Cerebellar nuclear complex (tissue), 1 donor: ENCODE measurements around the gene ASCC1.
"Not testable (repeated sequence)": the region's sequence is repeated elsewhere in the genome, so short reads cannot be mapped to it uniquely, and the experiment has no call there.

Experiments used
- DNase-seq, 2 experiments: peaks; one replicate each; lab custom pipeline; 2025; lab: John Stamatoyannopoulos, UW

The ASCC1 gene

DNA sequence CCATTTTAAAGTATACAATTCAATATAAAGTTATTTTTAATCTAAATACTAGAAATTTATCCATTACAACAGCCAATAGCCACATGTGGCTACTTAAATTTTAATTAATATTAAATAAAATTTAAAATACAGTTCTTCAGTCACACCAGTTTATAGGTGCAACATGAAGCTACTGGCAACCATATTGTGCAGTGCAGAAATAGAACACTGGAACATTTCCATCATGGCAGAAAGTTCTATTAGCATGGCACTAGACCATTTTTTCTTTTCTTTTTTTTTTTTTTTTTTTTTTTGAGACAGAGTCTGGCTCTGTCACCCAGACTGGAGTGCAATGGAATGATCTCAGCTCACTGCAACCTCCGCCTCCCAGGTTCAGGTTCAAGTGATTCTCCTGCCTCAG lies 5.2 kb upstream of the ASCC1 start:
- no peak for DNase-seq

DNA sequence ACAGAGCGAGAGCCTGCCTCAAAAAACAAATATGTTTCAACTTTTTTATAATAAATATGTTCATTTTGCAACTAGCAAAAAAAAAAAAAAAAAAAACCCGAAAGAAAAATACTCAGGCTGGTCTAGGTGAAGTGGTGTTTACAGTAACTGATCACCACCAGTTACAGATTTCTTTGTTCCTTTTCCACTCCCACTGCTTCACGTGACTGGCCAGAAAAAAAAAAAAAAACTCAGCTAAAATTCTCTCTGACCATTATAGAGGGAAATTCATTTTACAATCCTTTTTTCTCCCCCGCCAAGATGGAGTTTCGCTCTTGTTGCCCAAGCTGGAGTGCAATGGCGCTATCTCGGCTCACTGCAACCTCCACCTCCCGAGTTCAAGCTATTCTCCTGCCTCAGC lies 4.6 kb upstream of the ASCC1 start:
- no peak for DNase-seq

DNA sequence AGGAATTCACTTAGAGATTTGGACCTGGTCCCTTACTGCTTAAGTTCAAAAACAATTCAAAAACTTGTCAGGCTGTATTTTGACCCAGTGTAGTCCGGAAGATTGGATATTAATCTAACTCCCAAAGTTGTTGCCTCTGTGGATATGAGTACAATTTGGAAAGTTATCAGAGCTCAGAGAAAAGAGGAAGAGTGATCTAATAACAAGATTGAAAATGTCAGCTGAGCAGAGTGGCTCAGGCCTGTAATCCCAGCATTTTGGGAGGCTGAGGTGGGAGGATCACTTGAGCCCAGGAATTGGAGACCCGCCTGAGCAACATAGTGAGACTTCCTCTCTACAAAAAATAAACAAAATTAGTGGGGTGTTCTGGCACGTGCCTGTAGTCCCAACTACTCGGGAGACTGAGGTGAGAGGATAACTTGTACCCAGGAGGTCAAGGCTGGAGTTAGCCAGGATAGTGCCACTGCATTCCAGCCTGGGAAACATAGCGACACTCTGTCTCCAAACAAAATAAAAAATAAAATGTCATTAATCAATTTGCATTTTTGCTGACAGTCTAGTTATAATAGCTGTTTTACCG lies 3.2 kb upstream of the ASCC1 start:
- DNase-seq, result no peak

DNA sequence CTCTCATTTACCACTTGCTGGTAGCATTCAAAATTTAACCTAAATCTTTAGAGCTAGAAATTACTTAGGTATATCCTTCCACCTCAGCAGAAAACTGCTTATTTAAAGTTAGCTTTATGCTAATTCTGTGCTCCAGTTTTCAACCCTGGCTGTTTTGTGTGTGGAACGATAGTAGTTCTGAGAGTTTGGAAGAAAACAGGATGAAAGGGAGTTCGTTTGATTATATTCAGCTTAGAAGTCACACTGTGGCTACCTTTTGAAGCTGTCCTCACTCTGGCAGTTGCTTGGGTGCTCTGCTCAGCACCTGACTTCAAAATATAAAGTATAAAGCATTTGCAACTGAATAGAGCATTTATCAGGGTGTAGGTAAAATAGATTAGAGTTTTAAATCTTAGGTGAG lies 2.6 kb upstream of the ASCC1 start:
- DNase-seq, result no peak

DNA sequence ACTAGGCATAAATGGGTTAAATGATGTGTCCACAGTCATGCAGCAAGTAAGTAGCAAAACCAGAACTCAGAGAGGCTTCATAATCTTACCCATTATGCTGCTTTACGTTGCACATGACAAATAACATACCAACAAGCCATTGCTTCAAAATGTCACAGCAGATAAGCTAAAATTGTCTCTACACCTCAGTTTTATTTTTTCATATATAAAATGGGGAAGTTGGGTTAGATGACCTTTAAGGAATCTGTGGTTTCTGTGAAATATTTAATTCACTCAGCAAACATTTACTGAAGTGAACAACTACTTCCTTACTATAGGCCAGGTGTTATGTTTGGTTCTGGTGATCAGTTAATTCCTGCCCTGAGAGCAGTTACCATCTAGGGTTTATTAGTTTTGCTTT lies 2.2 kb upstream of the ASCC1 start:
- no peak for DNase-seq

DNA sequence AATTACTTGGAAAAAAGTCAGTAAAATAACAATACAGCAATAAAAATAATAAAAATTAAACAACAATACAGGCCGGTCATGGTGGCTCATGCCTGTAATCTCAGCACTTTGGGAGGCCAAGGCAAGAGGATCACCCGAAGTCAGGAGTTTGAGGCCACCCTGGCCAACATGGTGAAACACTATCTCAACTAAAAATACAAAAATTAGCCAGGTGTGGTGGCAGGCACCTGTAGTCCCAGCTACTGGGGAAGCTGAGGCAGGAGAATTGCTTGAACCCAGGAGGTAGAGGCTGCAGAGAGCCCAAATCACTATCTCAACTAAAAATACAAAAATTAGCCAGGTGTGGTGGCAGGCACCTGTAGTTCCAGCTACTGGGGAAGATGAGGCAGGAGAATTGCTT lies 4.2 kb downstream of the ASCC1 start:
- not testable (repeated sequence) for DNase-seq

DNA sequence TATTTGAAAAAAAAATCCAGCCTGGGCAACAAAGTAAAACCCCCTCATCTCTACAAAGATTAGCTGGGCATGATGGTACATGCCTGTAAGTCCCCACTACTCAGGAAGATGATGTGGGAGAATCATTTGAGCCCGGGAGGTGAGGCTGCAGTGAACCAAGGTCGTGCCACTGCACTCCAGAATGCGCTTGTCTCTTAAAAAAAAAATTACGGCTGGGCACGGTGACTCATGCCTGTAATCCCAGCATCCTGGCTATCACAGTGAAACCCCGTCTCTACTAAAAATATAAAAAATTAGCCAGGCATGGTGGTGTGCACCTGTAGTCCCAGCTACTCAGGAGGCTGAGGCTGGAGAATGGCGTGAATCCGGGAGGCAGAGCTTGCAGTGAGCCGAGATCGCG lies 4.7 kb downstream of the ASCC1 start:
- DNase-seq, result not testable (repeated sequence)

DNA sequence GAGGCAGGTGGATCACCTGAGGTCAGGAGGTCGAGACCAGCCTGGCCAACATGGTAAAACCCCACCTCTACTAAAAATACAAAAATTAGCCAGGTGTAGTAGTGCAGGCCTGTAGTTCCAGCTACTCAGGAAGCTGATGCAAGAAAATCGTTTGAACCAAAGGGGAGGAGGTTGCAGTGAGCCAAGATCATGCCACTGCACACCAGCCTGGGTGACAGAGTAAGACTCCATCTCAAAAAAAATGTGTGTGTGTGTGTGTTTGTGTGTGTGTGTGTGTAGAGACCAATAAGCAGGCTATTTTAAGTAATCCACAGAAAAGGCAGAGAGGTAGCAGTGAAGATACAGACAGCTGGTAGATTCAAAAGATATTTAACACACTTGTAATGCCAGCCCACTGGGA lies 7.5 kb downstream of the ASCC1 start:
- not testable (repeated sequence) for DNase-seq

DNA sequence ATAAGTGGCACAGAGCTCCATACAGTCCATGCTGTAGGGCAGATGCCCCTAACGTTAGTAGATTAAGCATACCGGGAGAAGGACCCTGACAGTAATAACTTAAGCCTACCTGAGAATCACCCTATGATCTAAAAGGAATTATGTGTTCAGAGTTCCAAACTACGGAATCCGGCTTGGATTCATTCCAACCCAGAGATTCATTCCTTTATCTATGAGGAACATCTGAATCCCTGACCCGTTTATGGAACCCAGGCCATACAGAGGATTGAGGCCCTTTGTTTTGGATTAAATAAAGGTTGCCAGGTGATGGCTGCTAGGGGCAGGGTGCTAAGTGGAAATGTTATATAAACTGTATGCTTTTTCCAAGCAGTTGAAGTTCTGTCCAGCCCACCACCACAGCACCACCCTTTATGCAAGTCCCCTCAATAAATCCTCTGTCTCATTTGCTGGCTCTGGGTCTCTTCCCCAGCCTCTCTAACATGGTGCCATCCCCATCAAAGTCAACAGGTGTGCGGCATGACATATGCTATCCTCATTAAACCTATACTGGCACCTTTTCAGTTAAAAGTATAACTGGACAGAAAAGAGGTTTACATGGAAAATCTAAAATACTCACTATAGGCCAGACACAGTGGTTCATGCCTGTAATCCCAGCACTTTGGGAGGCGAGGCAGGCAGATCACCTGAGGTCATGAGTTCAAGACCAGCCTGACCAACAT lies 9.4 kb downstream of the ASCC1 start:
- DNase-seq, result no peak

DNA sequence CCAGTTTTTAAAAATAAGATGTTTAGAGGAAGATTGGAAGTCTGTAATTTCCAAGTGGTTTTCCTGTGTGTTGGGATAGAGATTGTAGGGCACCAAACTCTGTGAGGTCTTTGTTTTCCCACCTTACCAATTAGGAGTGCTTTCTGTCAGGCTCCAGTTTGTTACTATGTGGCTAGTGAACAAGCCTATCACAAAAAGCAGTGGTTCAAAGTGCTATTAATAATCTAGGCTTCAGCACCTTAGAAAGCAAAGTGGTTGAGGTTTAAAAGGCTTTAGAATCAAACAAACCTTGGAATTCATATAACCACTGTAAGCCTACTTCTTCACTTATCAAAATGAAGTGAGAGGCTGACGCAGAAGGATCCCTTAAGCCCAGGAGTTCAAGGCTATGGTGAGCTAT lies 11.4 kb downstream of the ASCC1 start:
- DNase-seq, result no peak

DNA sequence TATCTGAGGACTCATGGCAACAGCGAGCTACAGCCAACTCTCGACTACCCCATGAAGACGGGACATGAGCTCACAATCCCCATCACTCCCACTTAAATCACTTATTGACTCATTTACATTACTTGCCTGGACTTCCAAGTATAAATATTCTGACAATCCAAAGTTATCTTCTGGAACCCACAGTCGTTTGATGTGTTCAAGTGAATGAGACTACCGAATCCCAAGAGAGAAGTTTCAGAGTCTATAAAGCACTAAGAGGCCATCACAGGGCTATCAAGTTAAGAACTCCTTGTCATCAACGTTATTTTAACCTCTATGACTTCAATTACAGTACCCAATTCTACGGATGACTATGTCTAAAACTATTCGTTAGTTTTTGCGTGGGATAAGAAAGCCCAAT lies 11.8 kb downstream of the ASCC1 start:
- DNase-seq, result no peak

DNA sequence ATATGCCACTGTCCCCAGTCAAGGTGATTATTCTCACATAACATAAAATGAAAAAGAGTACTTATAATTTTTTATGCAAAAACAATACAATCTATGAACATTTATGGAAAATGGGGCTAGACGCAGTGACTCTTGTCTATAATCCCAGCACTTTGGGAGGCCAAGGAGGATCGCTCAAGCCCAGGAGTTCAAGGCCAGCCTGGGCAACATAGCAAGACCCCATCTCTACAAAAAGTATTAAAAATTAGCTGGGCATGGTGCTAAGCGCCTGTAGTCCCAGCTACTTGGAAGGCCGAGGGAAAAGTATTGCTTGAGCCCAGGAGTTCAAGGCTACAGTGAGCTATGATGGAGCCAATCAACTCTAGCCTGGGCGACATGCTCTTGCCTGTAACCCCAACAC lies 14.8 kb downstream of the ASCC1 start:
- no peak for DNase-seq

DNA sequence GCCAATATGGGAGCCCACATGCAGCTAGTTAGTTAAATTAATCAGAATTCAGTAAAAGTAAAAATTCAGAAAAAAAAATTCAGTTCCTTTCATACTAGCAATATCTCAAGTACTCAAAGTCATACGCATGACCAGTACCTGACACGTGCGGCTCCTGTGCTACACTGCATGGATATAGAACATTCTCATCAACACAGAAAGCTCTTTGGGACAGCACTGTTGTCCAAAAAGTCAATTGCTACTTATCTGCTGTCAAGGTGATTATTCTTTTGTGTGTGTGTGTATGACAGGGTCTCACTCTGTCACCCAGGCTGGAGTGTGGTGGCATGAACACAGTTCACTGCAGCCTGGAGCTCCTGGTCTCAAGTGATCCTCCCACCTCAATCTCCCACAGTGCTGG lies 15.2 kb downstream of the ASCC1 start:
- DNase-seq, result no peak

DNA sequence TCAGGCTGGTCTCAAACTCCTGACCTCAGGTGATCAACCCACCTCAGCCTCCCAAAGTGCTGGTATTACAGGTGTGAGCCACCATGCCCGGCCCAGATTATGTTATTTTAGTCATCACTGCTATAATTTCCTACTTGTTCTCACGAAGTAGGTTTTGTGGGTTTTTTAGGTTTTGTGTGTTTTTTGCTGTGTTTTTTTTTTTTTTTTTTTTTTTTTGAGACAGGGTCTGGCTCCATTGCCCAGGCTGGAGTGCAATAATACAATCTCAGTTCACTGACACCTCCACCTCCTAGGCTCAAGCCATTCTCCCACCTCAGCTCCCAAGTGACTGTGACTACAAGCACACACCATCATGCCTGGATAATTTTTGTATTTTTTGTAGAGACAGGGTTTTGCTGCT lies 21.1 kb downstream of the ASCC1 start:
- DNase-seq, result no peak

DNA sequence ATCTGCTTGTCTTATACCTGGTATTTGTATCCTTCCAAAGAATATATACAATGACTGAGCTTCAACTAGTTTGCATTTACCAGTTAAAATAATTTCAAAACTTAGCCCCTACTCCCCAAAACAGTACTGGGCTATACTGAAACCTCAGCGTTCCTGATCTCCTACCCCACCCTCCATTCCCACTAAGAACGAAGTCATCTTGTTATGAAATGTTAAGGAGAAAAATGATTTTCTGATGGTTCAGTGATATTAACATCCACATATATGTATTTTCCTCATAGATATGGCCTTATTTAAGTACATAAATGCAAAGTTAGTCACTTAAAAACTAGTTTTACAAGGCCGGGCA lies 29.1 kb downstream of the ASCC1 start:
- no peak for DNase-seq

DNA sequence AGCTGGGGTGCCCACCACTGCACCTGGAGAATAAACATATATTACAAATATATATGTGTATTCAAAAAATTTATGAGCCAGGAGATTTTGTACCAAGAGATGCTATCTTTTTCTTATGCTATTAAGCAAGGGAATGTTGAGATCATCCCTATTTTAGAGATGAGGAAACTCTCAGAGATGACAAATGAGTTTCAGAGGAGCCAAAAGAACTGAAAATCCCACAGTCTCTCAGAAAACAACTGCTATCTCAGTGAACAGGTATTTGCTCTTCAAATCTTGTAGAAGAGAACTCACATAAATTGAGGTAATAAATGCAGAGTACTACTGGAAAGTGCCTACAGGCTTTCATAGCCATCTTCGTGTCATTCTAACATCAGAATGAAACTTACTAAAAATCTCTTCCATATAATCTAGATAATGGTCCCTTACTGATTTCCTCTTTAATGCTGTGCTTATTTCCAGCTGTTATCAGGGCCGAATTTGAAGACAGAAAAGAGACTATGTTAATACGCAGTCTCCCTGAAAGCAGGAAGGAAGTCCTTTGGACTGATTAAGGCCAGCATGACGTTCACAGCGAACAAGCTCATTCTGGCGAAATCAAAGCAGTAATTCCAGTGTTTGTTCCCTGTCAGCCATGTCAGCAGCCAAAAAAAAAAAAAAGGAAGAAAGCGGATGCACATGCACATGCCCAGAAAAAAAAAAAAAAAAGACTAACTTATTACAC lies 29.7 kb downstream of the ASCC1 start:
- DNase-seq, result no peak

DNA sequence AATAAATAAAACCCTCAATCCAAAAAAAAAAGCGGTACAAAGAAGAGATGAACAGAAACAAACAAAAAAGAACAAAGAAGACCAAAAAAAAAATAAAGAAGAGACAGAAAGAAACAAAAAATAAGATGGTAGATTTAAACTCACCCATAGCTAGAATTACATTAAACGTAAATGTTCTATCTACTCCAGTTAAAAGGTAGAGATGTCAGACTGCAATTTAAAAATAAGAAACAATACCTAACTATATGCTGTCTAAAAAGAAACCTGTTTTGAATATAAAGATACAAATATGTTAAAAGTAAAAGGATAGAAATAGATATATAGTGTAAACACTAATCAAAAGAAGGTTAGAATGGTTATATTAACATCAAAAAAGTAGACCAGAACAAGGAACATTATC lies 31.9 kb downstream of the ASCC1 start:
- DNase-seq, result no peak

DNA sequence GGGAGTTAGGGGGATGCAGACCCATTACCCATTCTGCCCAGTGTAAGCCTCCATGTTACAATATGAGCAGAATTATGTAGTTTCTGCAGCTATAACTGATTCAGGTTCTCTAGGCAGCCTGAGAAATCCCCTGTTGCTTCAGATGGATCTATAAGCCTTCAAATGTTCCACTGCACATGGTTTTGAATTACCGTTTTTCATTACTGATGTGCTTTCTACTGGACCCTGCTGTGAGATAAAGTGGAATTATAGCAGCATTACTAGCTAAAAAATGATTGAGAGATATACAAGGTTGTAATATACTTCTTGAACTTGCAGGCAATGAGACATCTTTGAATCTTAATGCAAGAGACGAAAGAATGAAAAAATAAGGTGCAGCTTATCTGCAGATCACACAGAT lies 38.6 kb downstream of the ASCC1 start:
- no peak for DNase-seq

DNA sequence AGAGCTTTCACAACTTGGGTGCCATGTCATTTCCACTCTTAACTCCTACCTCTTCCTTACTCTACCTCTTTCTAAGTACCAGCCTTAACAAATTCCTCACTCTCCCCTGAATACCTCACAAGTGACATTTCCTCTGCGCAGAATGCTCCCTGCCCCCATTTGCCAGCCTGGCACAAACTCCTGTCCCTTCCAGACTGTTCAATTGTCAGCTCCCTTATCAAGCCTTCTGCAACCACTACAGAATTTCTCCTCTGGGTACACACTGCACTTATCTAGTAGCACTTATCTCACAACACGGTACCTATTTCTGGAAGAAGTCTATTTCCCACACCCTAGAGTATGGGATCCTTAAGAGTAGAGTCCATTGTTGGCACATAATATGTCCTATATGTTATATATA lies 39.4 kb downstream of the ASCC1 start:
- DNase-seq, result no peak

DNA sequence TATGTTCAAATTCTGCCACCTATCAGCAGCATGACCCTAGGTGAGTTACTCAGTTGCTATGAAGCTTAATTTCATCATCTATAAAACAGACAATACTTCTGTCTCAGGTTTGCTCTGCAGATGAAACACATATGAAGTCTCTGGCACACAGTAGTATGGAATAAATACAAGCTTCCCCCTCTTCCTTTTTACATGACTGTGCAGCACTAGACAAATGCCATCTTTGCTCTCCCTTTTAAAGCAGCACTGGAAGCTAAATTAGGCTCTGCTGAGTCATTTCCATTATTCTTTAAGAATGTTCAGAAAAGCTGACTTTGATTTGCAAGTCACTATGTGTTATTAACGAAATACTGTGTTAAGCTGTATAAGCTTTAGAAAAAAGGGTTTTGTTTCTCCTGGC lies 40.9 kb downstream of the ASCC1 start:
- DNase-seq, result no peak

DNA sequence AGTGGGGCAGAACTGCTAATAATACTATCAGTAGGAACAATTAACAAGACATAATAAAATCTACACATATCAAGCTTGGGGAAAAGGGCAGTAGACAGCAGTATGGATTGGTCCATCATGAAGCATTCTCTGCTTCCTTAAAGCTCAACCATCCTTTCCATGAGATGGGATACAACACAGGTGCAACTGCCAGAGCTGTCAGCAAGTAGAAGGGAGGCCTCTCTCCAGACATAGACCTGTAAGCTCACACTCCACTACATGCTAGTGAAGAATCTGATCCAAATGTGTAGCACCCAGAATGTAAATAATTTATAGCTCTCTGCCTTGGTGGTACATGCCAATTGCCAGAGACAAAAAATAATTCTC lies 41.8 kb downstream of the ASCC1 start:
- DNase-seq, result no peak

DNA sequence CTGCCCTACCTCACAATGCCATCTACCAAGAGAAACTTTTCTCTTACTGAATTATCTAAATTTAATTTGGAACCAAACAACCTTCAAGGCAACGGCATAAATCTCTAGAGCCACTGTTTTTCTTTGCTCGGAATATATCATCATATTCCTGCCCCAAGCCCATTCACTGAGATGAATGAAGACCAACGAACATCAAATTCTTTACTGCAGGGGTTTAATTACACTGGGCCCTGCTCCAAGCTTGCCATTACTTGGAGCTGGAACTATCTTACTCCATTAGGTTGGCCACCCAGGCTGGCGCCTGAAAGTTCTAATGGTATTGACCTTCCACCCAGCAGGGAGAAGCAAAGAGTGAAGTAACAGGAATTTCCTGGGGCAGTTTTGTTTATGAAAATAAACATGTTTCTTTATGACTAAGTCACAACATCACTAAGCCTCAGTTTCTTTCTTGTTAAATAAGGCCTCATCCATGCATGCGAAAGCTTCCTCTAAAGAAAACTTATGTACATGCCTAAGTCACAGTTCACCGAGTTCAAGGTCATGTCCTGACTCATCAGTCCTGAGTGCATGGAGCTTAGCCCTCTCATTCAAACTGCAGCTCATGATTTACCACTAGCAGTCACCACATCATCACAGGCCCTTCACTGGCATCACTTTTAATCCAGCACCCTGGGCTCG lies 42.3 kb downstream of the ASCC1 start:
- DNase-seq, result no peak

DNA sequence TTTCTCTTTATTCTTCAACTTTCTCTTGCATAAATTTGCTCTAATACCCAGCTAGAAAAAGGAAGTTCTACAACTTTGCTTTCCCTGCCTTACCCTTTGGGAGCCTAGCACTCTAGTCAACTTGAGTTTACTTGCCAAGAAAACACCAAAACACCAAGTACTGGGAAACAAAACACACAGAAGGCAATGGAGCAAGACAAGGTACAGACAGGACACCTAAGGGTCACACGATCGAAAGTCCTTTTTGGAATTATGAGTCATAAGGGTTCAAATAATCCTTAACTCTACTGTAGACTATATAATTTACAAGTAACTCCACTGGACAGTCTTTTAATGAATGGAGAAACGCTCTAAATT lies 42.8 kb downstream of the ASCC1 start:
- no peak for DNase-seq
